Caco-2 (cell line): Measurements from ENCODE around the gene TCHH. TPM values are rescaled to one million over a fixed set of nuclear protein-coding genes. Genes with fewer than 3 reads are reported as not detected.

Experiments
- BruUV-seq: library from RNA; stranded (reverse); fragments of 400-500 nt; replicated peaks from 2 replicates; lab custom pipeline; 2021; lab: Mats Ljungman, UMichigan
- CTCF ChIA-PET: fragments of 300-600 bp; sonication (Branson Sonifier 250); formaldehyde crosslinking; loops from one replicate; lab custom pipeline; 2022; ENCODE audit warnings: antibody characterized with exemption; lab: Charles Lee
- POLR2A ChIA-PET: fragments of 300-600 bp; sonication (Branson Sonifier 250); formaldehyde crosslinking; loops from one replicate; lab custom pipeline; 2022; ENCODE audit warnings: antibody characterized with exemption; lab: Charles Lee
- DNase-seq, 2 experiments: peaks; one replicate each; pipeline versions ENCODE4 v3.0.0 to v3.0.0-alpha.2; 2020 to 2022
- H3K27me3 ChIP-seq: replicated peaks from 2 replicates; pipeline ENCODE4 v1.6.0; 2011; ENCODE audit warnings: low read length; ENCODE audit not compliant: control insufficient read depth, insufficient read depth
- H3K36me3 ChIP-seq: 2 replicates; pipeline ENCODE4 v1.5.1; 2011; ENCODE audit warnings: low read length; ENCODE audit not compliant: control insufficient read depth, insufficient read depth
- H3K4me1 ChIP-seq: fragments of 250-450 bp; sonication (Bioruptor Pico); 2 replicates; pipeline ENCODE4 v1.5.1; 2020; ENCODE audit warnings: mild to moderate bottlenecking
- H3K4me3 ChIP-seq: 2 replicates; pipeline ENCODE4 v1.5.1; 2011; ENCODE audit warnings: low read depth, mild to moderate bottlenecking, control low read depth, low read length
- H3K9me3 ChIP-seq: fragments of 250-450 bp; sonication (Bioruptor Pico); 2 replicates; pipeline ENCODE4 v1.5.1; 2020; ENCODE audit warnings: mild to moderate bottlenecking, moderate library complexity
- H3K27ac Mint-ChIP-seq: one replicate; pipeline ENCODE4 v1.8.0; 2022; ENCODE audit warnings: mixed read lengths; ENCODE audit not compliant: unreplicated experiment
- H3K27me3 Mint-ChIP-seq: one replicate; pipeline ENCODE4 v1.8.0; 2022; ENCODE audit warnings: mixed read lengths; ENCODE audit not compliant: insufficient read depth, unreplicated experiment
- H3K36me3 Mint-ChIP-seq: one replicate; pipeline ENCODE4 v1.8.0; 2022; ENCODE audit warnings: mild to moderate bottlenecking, mixed read lengths; ENCODE audit not compliant: insufficient read depth, unreplicated experiment
- H3K4me1 Mint-ChIP-seq: one replicate; pipeline ENCODE4 v1.8.0; 2022; ENCODE audit warnings: low read depth, mixed read lengths; ENCODE audit not compliant: unreplicated experiment
- H3K4me3 Mint-ChIP-seq: one replicate; pipeline ENCODE4 v1.8.0; 2022; ENCODE audit warnings: mild to moderate bottlenecking, moderate library complexity, mixed read lengths; ENCODE audit not compliant: unreplicated experiment
- H3K9me3 Mint-ChIP-seq: one replicate; pipeline ENCODE4 v1.8.0; 2022; ENCODE audit warnings: mixed read lengths; ENCODE audit not compliant: unreplicated experiment
- intact Hi-C: fragments of 100-400 bp; cut with micrococcal nuclease; formaldehyde crosslinking; loops from one replicate; pipeline ENCODE4 v1.10.0; 2022; ENCODE audit not compliant: unreplicated experiment
- total RNA-seq: library from RNA; stranded (reverse); gene quantifications from 2 replicates; pipeline ENCODE4 v1.2.3, GENCODE V29; 2022
- TF ChIP-seq, protein P1 (sequence below), 2 experiments: fragments of 200-600 bp in 1 of 2; IDR thresholded peaks; 1 replicate in 1 of 2; 2 replicates in 1 of 2; pipeline versions ENCODE4 v1.5.1 to v1.8.0; 2011 to 2022; ENCODE audit warnings: antibody characterized with exemption in 1 of 2, control low read depth in 1 of 2, inconsistent platforms in 1 of 2, low read depth in 1 of 2, low read length in 1 of 2, mild to moderate bottlenecking in 1 of 2, moderate library complexity in 1 of 2; ENCODE audit not compliant: insufficient read depth in 1 of 2, severe bottlenecking in 1 of 2, unreplicated experiment in 1 of 2

Gene TCHH
- total RNA-seq, 1 experiment from 2014 or later, result 0.54 TPM

DNA sequence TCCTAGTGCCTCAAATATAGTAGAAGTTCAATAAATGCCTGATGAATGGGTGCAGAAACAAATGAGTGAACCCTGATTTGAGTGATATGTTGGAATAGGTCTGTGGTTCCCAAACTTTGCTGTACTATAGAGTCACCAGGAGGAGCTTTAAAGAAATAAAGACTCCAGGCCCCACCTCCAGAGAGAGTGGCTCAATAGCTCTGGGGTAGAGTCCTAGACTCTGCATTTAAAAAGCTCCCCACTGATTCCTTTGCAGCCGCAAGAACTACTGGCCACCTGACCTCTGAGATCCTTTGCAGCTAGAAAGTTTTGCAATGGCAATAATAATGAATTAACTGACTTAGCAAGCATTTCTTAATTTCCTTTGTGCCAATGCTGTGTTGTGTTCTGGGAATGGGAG, 47.3 kb downstream of the TCHH start:
- ChIA-PET POLR2A (no interaction called here), CTCF (interaction anchor here (0.9 kb wide), 1 partner anchor 390 kb away, joined by 4 read pairs; no protein-coding TSS in a partner anchor)
- H3K9me3 ChIP-seq, result no peaks in the 10 kb centered on the region
- Mint-ChIP-seq H3K36me3 (no peaks in the 10 kb centered on the region), H3K4me3 (no peak overlapping the region), H3K27me3 (peaks cover 24% of the 10 kb centered on the region), H3K9me3 (no peaks in the 10 kb centered on the region), H3K4me1 (no peaks in the 10 kb centered on the region), H3K27ac (no peak overlapping the region)
- peaks cover 2% of the 10 kb centered on the region; the same call in 1 of the 2 replicates for H3K27me3 ChIP-seq
- peaks cover 3% of the 10 kb centered on the region; the same call in 1 of the 2 replicates for H3K4me1 ChIP-seq
- no TSS peak for BruUV-seq
- TF ChIP-seq, protein P1, sequence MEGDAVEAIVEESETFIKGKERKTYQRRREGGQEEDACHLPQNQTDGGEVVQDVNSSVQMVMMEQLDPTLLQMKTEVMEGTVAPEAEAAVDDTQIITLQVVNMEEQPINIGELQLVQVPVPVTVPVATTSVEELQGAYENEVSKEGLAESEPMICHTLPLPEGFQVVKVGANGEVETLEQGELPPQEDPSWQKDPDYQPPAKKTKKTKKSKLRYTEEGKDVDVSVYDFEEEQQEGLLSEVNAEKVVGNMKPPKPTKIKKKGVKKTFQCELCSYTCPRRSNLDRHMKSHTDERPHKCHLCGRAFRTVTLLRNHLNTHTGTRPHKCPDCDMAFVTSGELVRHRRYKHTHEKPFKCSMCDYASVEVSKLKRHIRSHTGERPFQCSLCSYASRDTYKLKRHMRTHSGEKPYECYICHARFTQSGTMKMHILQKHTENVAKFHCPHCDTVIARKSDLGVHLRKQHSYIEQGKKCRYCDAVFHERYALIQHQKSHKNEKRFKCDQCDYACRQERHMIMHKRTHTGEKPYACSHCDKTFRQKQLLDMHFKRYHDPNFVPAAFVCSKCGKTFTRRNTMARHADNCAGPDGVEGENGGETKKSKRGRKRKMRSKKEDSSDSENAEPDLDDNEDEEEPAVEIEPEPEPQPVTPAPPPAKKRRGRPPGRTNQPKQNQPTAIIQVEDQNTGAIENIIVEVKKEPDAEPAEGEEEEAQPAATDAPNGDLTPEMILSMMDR (IDR thresholded peaks at IDR 0.05; ENCODE audit: insufficient read depth in 1 of 2, low read depth in 1 of 2, low read length in 1 of 2, severe bottlenecking in 1 of 2, unreplicated experiment in 1 of 2), result no peak
- H3K4me3 ChIP-seq, result no peak overlapping the region
- intact Hi-C loops, result no loop called here
- DNase-seq, result no peak
- H3K36me3 ChIP-seq, result no peaks in the 10 kb centered on the region

DNA sequence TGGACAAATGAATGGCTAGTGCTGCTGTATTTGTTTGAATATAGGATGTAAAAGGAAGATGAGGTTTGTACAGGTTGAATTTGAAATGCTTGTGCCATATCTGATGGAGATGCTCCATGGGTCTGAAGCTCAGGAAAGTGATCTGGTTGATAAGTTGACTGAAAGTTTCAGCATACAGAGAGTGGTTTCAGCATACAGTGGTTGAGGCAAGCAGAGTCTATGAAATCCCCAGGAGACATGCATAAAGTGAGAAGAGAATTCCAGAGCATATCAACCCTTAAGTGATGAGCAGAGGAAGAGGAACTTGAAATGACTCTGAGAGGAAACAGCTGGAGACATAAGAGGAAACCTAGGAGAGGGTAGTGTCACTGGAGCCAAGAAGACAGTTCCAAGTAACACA, 48.1 kb downstream of the TCHH start:
- H3K4me1 Mint-ChIP-seq, result no peaks in the 10 kb centered on the region
- H3K27me3 Mint-ChIP-seq, result peaks cover 23% of the 10 kb centered on the region
- TF ChIP-seq, protein P1 (IDR thresholded peaks at IDR 0.05; ENCODE audit: insufficient read depth in 1 of 2, low read depth in 1 of 2, low read length in 1 of 2, severe bottlenecking in 1 of 2, unreplicated experiment in 1 of 2), result no peak
- POLR2A ChIA-PET, result no interaction called here
- Histone ChIP-seq H3K4me1 (peaks cover 3% of the 10 kb centered on the region; the same call in 1 of the 2 replicates), H3K9me3 (no peaks in the 10 kb centered on the region), H3K27me3 (peaks cover 2% of the 10 kb centered on the region; the same call in 1 of the 2 replicates), H3K36me3 (no peaks in the 10 kb centered on the region), H3K4me3 (no peak overlapping the region)
- no TSS peak for BruUV-seq
- H3K36me3 Mint-ChIP-seq, result no peaks in the 10 kb centered on the region
- intact Hi-C loops, result no loop called here
- DNase-seq, result no peak
- no peak overlapping the region for H3K27ac Mint-ChIP-seq
- no peaks in the 10 kb centered on the region for H3K9me3 Mint-ChIP-seq
- no peak overlapping the region for H3K4me3 Mint-ChIP-seq
- CTCF ChIA-PET, result no interaction called here

DNA sequence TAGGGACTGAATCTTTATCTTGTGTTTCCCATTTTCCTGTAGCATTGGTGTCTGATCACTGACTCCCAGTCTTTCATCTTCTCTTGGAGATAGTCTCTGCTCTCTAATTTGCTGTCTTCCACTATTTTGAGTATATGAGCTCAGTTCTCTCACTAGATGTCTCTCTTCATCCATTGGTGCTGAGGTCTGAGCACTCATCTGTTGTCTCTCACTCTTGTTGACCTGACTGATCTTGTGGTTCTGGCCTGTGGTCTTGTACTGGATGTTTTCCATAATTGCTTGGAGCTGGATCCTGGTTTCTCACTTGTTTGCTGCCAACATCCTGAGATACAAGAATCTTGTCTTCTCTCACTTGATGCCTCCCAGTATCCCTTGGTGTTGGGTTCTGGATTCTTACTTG, 53.3 kb downstream of the TCHH start:
- intact Hi-C loops, result no loop called here
- H3K9me3 Mint-ChIP-seq, result no peaks in the 10 kb centered on the region
- H3K4me1 ChIP-seq, result no peaks in the 10 kb centered on the region
- POLR2A ChIA-PET, result no interaction called here
- no peaks in the 10 kb centered on the region for H3K36me3 ChIP-seq
- no peak overlapping the region for H3K4me3 ChIP-seq
- no TSS peak for BruUV-seq
- no peaks in the 10 kb centered on the region for H3K9me3 ChIP-seq
- H3K4me1 Mint-ChIP-seq, result no peaks in the 10 kb centered on the region
- no peak overlapping the region for H3K27ac Mint-ChIP-seq
- H3K27me3 ChIP-seq, result peaks cover under 1% of the 10 kb centered on the region; the same call in 1 of the 2 replicates
- H3K27me3 Mint-ChIP-seq, result peaks cover 16% of the 10 kb centered on the region
- CTCF ChIA-PET, result interaction anchor here (0.7 kb wide), 1 partner anchor 495 kb away, joined by 3 read pairs; no protein-coding TSS in a partner anchor
- H3K36me3 Mint-ChIP-seq, result no peaks in the 10 kb centered on the region
- H3K4me3 Mint-ChIP-seq, result no peak overlapping the region
- TF ChIP-seq, protein P1 (IDR thresholded peaks at IDR 0.05; ENCODE audit: insufficient read depth in 1 of 2, low read depth in 1 of 2, low read length in 1 of 2, severe bottlenecking in 1 of 2, unreplicated experiment in 1 of 2), result no peak
- no peak for DNase-seq

Other genes with a start within 250 kb of the TCHH start
- 7.1 and 9.5 TPM in 2 replicates for gene THEM4, start 205.9 kb downstream of the TCHH start, total RNA-seq
- gene S100A10, start 121.6 kb downstream of the TCHH start, total RNA-seq, result 2,143 and 2,154 TPM in 2 replicates
- gene S100A11, start 78.4 kb downstream of the TCHH start, total RNA-seq, result 364 and 408 TPM in 2 replicates
- gene TCHHL1, start 26.4 kb downstream of the TCHH start, total RNA-seq, result not detected in 2 replicates
- gene RPTN, start 43.8 kb upstream of the TCHH start, total RNA-seq, result not detected in 2 replicates
- gene HRNR, start 108.7 kb upstream of the TCHH start, total RNA-seq, result not detected in 2 replicates
- gene FLG, start 209.8 kb upstream of the TCHH start, total RNA-seq, result not detected in 2 replicates
- gene FLG2, start 244.6 kb upstream of the TCHH start, total RNA-seq, result not detected in 2 replicates